HG02852 (cell line): Measurements from ENCODE around the gene HDAC7.
"Not testable (repeated sequence)": the region's sequence is repeated elsewhere in the genome, so short reads cannot be mapped to it uniquely, and the experiment has no call there.

Experiments
- ATAC-seq: cut with Tn5 transposase; IDR thresholded peaks from one replicate; pipeline ENCODE4 v1.9.1; 2021; ENCODE audit warnings: mild to moderate bottlenecking, moderate library complexity; ENCODE audit not compliant: unreplicated experiment

HDAC7 gene

GRCh38 chr12:47850153-47851084 lies 30.7 kb upstream of the HDAC7 start:
- no peak for ATAC-seq

- ATAC-seq = no peak
These were observed 29.6 kb upstream of the HDAC7 start for GRCh38 chr12:47849261-47849660.

- ATAC-seq = no peak
These were observed 29.1 kb upstream of the HDAC7 start for GRCh38 chr12:47848853-47849252.

- no peak for ATAC-seq
These were observed 26.7 kb upstream of the HDAC7 start for GRCh38 chr12:47846294-47846996.

- ATAC-seq = no peak
These were observed 25.4 kb upstream of the HDAC7 start for GRCh38 chr12:47845081-47845480.

GRCh38 chr12:47844264-47845019 lies 24.7 kb upstream of the HDAC7 start:
- ATAC-seq = no peak

GRCh38 chr12:47843226-47843980 lies 23.7 kb upstream of the HDAC7 start:
- ATAC-seq = no peak

GRCh38 chr12:47842543-47842942 lies 22.8 kb upstream of the HDAC7 start:
- ATAC-seq = not testable (repeated sequence)

GRCh38 chr12:47841910-47842309 lies 22.2 kb upstream of the HDAC7 start:
- ATAC-seq = no peak

GRCh38 chr12:47841501-47841900 lies 21.8 kb upstream of the HDAC7 start:
- no peak for ATAC-seq

GRCh38 chr12:47840571-47840970 lies 20.9 kb upstream of the HDAC7 start:
- ATAC-seq = no peak

GRCh38 chr12:47839214-47839876 lies 19.6 kb upstream of the HDAC7 start:
- no peak for ATAC-seq

- ATAC-seq = no peak
These were observed 18.7 kb upstream of the HDAC7 start for GRCh38 chr12:47838286-47838931.

- ATAC-seq = no peak
These were observed 17.8 kb upstream of the HDAC7 start for GRCh38 chr12:47837190-47838171.

GRCh38 chr12:47835831-47836155 lies 16.1 kb upstream of the HDAC7 start:
- ATAC-seq = no peak

GRCh38 chr12:47835006-47835830 lies 15.5 kb upstream of the HDAC7 start:
- no peak for ATAC-seq

GRCh38 chr12:47834199-47834903 lies 14.6 kb upstream of the HDAC7 start:
- ATAC-seq = no peak
